22Rv1 (cell line): ENCODE measurements around the gene SLC9A4.

Source experiments
- ZFX ChIP-seq: fragments of 450-650 bp; IDR thresholded peaks from 2 replicates; pipeline ENCODE4 v1.6.1; 2017; ENCODE audit warnings: antibody characterized with exemption, borderline replicate concordance
- TF ChIP-seq, protein P1 (sequence below): fragments of 450-650 bp; IDR thresholded peaks from 2 replicates; pipeline ENCODE4 v1.5.1; 2017; ENCODE audit warnings: mild to moderate bottlenecking

DNA sequence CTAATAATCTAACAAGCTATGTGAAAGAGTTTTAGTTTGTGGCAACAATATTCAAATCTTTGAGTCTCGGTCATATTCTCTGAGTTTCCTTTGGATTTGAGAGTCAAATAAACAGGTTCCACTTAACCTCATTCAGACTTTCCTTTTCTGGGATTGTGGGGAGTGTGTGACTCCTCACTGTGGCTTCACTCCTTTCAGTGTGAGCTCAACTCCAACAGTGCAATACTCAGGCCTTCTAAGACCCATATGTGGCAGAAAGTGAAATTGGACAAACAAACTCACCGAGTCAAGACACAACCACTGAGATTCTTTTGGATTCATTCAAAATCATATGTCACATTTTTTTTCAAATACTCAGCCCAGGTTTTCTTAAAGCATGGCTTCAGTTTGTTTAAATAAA is 25.4 kb downstream of the SLC9A4 start:
- TF ChIP-seq, protein P1, sequence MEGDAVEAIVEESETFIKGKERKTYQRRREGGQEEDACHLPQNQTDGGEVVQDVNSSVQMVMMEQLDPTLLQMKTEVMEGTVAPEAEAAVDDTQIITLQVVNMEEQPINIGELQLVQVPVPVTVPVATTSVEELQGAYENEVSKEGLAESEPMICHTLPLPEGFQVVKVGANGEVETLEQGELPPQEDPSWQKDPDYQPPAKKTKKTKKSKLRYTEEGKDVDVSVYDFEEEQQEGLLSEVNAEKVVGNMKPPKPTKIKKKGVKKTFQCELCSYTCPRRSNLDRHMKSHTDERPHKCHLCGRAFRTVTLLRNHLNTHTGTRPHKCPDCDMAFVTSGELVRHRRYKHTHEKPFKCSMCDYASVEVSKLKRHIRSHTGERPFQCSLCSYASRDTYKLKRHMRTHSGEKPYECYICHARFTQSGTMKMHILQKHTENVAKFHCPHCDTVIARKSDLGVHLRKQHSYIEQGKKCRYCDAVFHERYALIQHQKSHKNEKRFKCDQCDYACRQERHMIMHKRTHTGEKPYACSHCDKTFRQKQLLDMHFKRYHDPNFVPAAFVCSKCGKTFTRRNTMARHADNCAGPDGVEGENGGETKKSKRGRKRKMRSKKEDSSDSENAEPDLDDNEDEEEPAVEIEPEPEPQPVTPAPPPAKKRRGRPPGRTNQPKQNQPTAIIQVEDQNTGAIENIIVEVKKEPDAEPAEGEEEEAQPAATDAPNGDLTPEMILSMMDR = no peak
- no peak for TF ChIP-seq ZFX
